Neural cell (in vitro differentiated cells): ENCODE results near the gene CPNE5.

Experiments used
- CTCF ChIP-seq: fragments of 450-650 bp; IDR thresholded peaks from 2 replicates; pipeline ENCODE4 v1.5.1; 2014; ENCODE audit warnings: antibody characterized with exemption, mild to moderate bottlenecking, moderate library complexity; ENCODE audit not compliant: poor library complexity, severe bottlenecking
- EP300 ChIP-seq: fragments of 450-650 bp; conservative IDR thresholded peaks from 2 replicates; pipeline ENCODE4 v1.6.1; 2014; ENCODE audit warnings: antibody characterized with exemption, mild to moderate bottlenecking, moderate library complexity; ENCODE audit not compliant: poor library complexity, severe bottlenecking
- EZH2 ChIP-seq: fragments of 200-600, 300-800 bp; shearing (Covaris generic), sonication (generic); IDR thresholded peaks from 2 replicates; pipeline ENCODE4 v1.6.1; 2014; ENCODE audit warnings: antibody characterized with exemption, low read length, borderline replicate concordance, mild to moderate bottlenecking; ENCODE audit not compliant: insufficient read depth, poor library complexity, severe bottlenecking
- MXI1 ChIP-seq: fragments of 450-650 bp; conservative IDR thresholded peaks from 2 replicates; pipeline ENCODE4 v1.6.1; 2014; ENCODE audit warnings: antibody characterized with exemption, mild to moderate bottlenecking; ENCODE audit not compliant: poor library complexity, severe bottlenecking
- POLR2AphosphoS5 ChIP-seq: IDR thresholded peaks from 2 replicates; pipeline ENCODE4 v1.6.1; 2012
- RAD21 ChIP-seq: fragments of 450-650 bp; conservative IDR thresholded peaks from 2 replicates; pipeline ENCODE4 v1.6.1; 2014; ENCODE audit warnings: antibody characterized with exemption, mild to moderate bottlenecking, moderate library complexity
- REST ChIP-seq: IDR thresholded peaks from 2 replicates; pipeline ENCODE4 v1.6.1; 2012; ENCODE audit warnings: borderline replicate concordance
- SMC3 ChIP-seq: fragments of 450-650 bp; conservative IDR thresholded peaks from 2 replicates; pipeline ENCODE4 v1.6.1; 2014; ENCODE audit warnings: antibody characterized with exemption, mild to moderate bottlenecking, moderate library complexity; ENCODE audit not compliant: poor library complexity
- TAF1 ChIP-seq: IDR thresholded peaks from 2 replicates; pipeline ENCODE4 v1.6.1; 2012; ENCODE audit warnings: low read depth

GRCh38 chr6:36752187-36752885 lies 86.9 kb downstream of the CPNE5 start:
- TF ChIP-seq CTCF (no peak), MXI1 (no peak), EZH2 (no peak), POLR2AphosphoS5 (no peak), TAF1 (no peak), REST (no peak), RAD21 (no peak), EP300 (no peak), SMC3 (no peak)
